GM12875 (cell line): Measurements from ENCODE around the gene PLEKHA5.

Experiments used
- H3K4me3 ChIP-seq: one replicate; pipeline ENCODE4 v1.5.1; 2011; ENCODE audit warnings: low read depth, low read length, control low read depth
- CTCF ChIP-seq: IDR thresholded peaks from 2 replicates; pipeline ENCODE4 v1.5.1; 2011; ENCODE audit warnings: low read depth, mild to moderate bottlenecking, control low read depth, inconsistent platforms, low read length, moderate library complexity, borderline replicate concordance; ENCODE audit not compliant: insufficient read depth

The PLEKHA5 gene

DNA sequence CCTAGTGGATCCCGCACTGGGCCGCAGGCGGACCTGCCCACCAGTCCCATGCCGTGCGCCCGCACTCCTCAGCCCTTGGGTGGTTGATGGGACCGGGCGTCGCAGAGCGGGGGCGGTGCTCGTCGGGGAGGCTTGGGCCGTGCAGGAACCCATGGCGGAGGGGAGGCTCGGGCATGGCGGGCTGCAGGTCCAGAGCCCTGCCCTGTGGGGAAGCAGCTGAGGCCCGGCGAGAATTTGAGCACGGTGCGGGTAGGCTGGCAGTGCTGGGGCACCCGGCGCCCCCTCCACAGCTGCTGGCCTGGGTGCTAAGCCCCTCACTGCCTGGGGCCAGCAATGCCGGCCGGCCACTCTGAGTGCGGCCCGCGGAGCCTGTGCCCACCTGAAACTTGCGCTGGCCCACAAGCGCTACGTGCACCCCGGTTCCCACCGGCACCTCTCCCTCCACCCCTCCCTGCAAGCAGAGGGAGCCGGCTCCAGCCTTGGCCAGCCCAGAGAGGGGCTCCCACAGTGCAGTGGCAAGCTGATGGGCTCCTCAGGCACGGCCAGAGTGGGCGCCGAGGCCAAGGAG lies 100.8 kb downstream of the PLEKHA5 start:
- H3K4me3 ChIP-seq, result no peak overlapping the region
- no peak for TF ChIP-seq CTCF

- no peak for TF ChIP-seq CTCF
- H3K4me3 ChIP-seq, result no peak overlapping the region
Observed at GRCh38 chr12:19230896-19231295, 101.4 kb downstream of the PLEKHA5 start.

DNA sequence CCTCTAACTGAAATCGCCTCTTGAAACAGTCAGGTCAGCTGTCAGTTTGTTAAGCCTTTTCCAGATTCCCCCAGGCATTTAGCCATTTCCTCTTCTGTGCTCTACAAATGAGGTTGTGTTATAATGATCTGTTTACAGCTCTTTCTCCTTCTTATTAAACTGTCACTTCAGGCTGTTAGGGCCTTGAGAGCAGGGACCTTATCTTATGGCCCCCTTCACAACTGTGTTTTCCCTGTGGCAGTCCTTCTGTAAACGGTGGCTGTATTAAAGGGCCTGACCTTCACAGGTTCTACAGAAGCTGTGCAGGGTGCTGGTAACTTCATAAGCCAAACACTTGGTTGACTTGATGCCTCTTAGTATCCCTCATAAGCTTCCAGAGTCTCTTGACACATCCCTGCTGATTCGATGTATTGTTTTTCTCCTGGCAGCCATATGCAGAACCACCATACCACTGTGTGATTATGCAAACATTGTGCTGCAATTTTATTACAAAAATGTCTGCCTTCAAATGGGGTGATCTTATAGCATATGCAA lies 104.7 kb downstream of the PLEKHA5 start:
- TF ChIP-seq CTCF, result no peak

GRCh38 chr12:19234981-19235871 lies 105.7 kb downstream of the PLEKHA5 start:
- no peak overlapping the region for H3K4me3 ChIP-seq
- no peak for TF ChIP-seq CTCF

More for the DNA sequence above, 104.7 kb downstream of the PLEKHA5 start:
- no peak overlapping the region for H3K4me3 ChIP-seq

DNA sequence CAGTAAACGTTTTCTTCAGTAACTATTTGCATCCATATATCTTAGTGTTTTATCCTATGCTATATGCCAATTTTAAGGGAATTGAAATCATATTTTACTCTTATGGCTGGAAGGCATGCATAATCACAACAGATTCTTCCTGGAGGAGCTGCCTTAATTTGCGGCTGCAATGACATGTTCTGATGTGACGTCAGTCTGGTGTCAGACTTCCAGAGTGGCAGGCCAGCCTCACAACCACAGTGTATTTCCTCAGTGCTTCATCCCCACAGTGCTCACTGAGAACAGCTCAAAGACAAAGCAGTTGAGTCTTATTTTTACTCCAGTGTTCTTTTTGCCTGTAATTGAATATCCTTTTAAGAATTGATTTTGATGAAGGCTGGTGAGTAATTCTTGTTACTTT lies 107.1 kb downstream of the PLEKHA5 start:
- no peak overlapping the region for H3K4me3 ChIP-seq
- TF ChIP-seq CTCF, result no peak

DNA sequence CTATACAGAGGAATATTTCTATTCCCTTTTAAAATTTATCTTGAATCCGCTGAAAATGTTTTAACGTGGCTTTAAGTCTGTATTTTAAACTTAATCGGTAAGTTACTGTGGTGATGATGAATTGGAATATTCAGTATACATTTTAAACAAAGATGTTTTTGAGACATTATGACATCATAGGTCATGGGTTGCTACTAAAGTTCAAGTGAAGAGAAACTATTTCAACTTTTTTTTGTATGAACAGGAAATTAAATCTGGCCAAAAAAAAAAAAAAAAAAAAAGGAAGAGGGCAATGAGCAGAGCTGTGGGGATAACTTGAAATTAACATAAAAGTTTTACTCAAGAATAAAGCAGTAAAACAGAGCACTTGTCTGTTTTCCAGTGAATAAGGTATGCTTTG lies 109.0 kb downstream of the PLEKHA5 start:
- no peak for TF ChIP-seq CTCF
- H3K4me3 ChIP-seq, result no peak overlapping the region
